ENCODE data around the gene CRIM1. TPM values are rescaled to one million over a fixed set of nuclear protein-coding genes. Genes with fewer than 3 reads are reported as not detected.
A peak's percentile ranks its signal among the peaks of the same experiment; 100 is the strongest.

The CRIM1 gene
- total RNA-seq, 1 donor from 2014 or later = 61.8 TPM

DNA sequence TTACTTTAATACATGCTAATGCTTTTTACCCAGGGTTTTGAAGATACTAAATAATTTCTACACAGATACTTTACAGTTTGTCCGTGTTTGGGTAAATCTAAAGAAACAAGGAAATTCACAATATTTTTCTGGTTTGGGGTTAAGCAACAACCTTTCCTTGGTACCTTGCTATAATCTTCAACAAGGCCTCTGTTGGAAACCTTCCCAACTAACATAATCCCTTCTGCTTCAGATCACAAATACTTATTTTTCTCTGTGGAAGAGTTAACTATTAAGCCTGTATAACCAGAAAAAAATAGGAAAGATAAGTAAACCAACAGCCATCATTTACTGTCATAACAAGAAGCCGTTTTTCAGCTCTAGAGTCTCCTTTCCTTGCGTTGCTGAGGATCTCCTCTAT lies 227.4 kb downstream of the CRIM1 start:
- Mint-ChIP-seq H3K4me1 (peaks cover 12% of the 10 kb centered on the region), H3K27me3 (ENCODE audit: low read depth) (no peaks in the 10 kb centered on the region), H3K27ac (no peak overlapping the region), H3K36me3 (peaks cover 72% of the 10 kb centered on the region), H3K4me3 (no peak overlapping the region), H3K9me3 (peaks cover 4% of the 10 kb centered on the region)
- DNase-seq (ENCODE audit: low spot score in 2 of 2, unreplicated experiment in 2 of 2) = no peak
- no peak for TF ChIP-seq CTCF (IDR thresholded peaks at IDR 0.05; ENCODE audit: unreplicated experiment)

- TF ChIP-seq CTCF (IDR thresholded peaks at IDR 0.05; ENCODE audit: unreplicated experiment) = no peak
- no peak for DNase-seq (ENCODE audit: low spot score in 2 of 2, unreplicated experiment in 2 of 2)
- H3K9me3 Mint-ChIP-seq = peaks cover 4% of the 10 kb centered on the region
- peaks cover 15% of the 10 kb centered on the region for H3K4me1 Mint-ChIP-seq
- no peak overlapping the region for H3K27ac Mint-ChIP-seq
- H3K27me3 Mint-ChIP-seq (ENCODE audit: low read depth) = no peaks in the 10 kb centered on the region
- peaks cover 63% of the 10 kb centered on the region for H3K36me3 Mint-ChIP-seq
- H3K4me3 Mint-ChIP-seq = no peak overlapping the region
Measured at GRCh38 chr2:36584148-36584794, 228.7 kb downstream of the CRIM1 start.

DNA sequence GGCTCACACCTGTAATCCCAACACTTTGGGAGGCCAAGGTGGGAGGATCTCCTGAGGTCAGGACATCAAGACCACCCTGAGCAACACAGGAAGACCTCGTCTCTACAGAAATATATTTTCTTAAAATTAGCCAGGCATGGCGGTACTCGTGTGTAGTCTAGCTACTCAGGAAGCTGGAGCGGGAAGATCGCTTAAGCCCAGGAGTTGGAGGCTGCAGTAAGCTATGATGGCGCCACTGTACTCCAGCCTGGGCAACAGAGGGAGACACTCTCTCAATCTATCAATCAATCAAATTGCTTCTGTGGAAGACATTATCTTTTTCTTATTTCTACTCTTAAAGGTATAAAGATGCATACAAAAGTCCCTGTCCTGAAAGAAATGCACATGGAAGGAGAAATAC lies 231.1 kb downstream of the CRIM1 start:
- no peak overlapping the region for H3K4me3 Mint-ChIP-seq
- peaks cover 20% of the 10 kb centered on the region for H3K4me1 Mint-ChIP-seq
- no peak overlapping the region for H3K27ac Mint-ChIP-seq
- H3K9me3 Mint-ChIP-seq = no peaks in the 10 kb centered on the region
- peaks cover 45% of the 10 kb centered on the region for H3K36me3 Mint-ChIP-seq
- H3K27me3 Mint-ChIP-seq (ENCODE audit: low read depth) = no peaks in the 10 kb centered on the region
- no peak for TF ChIP-seq CTCF (IDR thresholded peaks at IDR 0.05; ENCODE audit: unreplicated experiment)
- DNase-seq (ENCODE audit: low spot score in 2 of 2, unreplicated experiment in 2 of 2) = no peak

DNA sequence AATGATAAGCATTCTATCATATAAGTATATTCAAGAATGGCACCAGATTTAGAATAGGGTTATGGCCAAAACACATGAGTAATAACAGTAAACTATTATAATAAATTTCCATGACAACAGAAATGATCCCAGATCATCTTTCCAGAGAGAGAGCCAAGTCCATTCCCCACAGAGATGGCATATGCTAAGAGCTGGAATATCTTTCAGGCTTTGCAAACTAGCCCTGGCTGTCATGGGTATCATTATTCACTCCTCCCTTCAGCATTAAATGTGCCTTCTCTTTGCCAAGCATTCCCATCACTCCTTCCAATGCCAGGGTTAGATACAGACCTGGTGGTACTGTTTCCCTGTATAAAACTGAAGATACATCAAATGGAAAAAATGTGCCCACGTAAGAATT lies 231.5 kb downstream of the CRIM1 start:
- Mint-ChIP-seq H3K4me3 (no peak overlapping the region), H3K27me3 (ENCODE audit: low read depth) (no peaks in the 10 kb centered on the region), H3K27ac (no peak overlapping the region), H3K4me1 (peaks cover 22% of the 10 kb centered on the region), H3K36me3 (peaks cover 42% of the 10 kb centered on the region), H3K9me3 (no peaks in the 10 kb centered on the region)
- TF ChIP-seq CTCF (IDR thresholded peaks at IDR 0.05; ENCODE audit: unreplicated experiment) = no peak
- no peak for DNase-seq (ENCODE audit: low spot score in 2 of 2, unreplicated experiment in 2 of 2)

- H3K27ac Mint-ChIP-seq = no peak overlapping the region
- peaks cover 22% of the 10 kb centered on the region for H3K4me1 Mint-ChIP-seq
- H3K27me3 Mint-ChIP-seq (ENCODE audit: low read depth) = no peaks in the 10 kb centered on the region
- no peak overlapping the region for H3K4me3 Mint-ChIP-seq
- TF ChIP-seq CTCF (IDR thresholded peaks at IDR 0.05; ENCODE audit: unreplicated experiment) = no peak
- no peaks in the 10 kb centered on the region for H3K9me3 Mint-ChIP-seq
- no peak for DNase-seq (ENCODE audit: low spot score in 2 of 2, unreplicated experiment in 2 of 2)
- peaks cover 39% of the 10 kb centered on the region for H3K36me3 Mint-ChIP-seq
Measured at GRCh38 chr2:36587556-36587955, 232.0 kb downstream of the CRIM1 start.

GRCh38 chr2:36589230-36589630 lies 233.7 kb downstream of the CRIM1 start:
- H3K9me3 Mint-ChIP-seq = no peaks in the 10 kb centered on the region
- no peak for TF ChIP-seq CTCF (IDR thresholded peaks at IDR 0.05; ENCODE audit: unreplicated experiment)
- no peak overlapping the region for H3K4me3 Mint-ChIP-seq
- H3K36me3 Mint-ChIP-seq = peaks cover 35% of the 10 kb centered on the region
- H3K27me3 Mint-ChIP-seq (ENCODE audit: low read depth) = no peaks in the 10 kb centered on the region
- H3K4me1 Mint-ChIP-seq = peaks cover 11% of the 10 kb centered on the region
- peak overlapping the region; percentile 56 for H3K27ac Mint-ChIP-seq
- no peak for DNase-seq (ENCODE audit: low spot score in 2 of 2, unreplicated experiment in 2 of 2)
